Measurements from ENCODE around the gene WWOX. TPM values are rescaled to one million over a fixed set of nuclear protein-coding genes. Genes with fewer than 3 reads are reported as not detected.

WWOX gene
- total RNA-seq, 1 donor from 2014 or later: 29.6 TPM

DNA sequence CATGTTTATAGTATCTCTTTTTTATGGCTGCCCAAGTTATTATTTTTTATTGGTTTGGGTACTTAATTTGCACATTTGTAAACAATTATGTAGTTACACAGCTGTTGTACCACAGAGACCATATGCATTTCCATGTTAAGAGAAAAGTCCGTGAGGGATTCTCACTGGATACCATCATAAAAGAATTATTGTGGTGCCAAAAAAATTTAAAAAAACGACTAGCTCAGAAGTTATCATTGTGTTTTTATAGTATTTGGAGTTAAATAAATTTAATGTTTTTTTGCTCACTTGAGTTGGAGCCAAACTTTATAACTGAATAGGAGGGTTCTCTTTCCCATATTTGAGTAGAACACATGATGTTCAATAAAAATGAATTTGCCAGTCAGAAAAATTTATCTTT is 618.7 kb downstream of the WWOX start:
- TF ChIP-seq, protein P1, sequence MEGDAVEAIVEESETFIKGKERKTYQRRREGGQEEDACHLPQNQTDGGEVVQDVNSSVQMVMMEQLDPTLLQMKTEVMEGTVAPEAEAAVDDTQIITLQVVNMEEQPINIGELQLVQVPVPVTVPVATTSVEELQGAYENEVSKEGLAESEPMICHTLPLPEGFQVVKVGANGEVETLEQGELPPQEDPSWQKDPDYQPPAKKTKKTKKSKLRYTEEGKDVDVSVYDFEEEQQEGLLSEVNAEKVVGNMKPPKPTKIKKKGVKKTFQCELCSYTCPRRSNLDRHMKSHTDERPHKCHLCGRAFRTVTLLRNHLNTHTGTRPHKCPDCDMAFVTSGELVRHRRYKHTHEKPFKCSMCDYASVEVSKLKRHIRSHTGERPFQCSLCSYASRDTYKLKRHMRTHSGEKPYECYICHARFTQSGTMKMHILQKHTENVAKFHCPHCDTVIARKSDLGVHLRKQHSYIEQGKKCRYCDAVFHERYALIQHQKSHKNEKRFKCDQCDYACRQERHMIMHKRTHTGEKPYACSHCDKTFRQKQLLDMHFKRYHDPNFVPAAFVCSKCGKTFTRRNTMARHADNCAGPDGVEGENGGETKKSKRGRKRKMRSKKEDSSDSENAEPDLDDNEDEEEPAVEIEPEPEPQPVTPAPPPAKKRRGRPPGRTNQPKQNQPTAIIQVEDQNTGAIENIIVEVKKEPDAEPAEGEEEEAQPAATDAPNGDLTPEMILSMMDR (conservative IDR thresholded peaks at IDR 0.05; ENCODE audit: low read depth, low read length): no peak
- H3K4me3 ChIP-seq (ENCODE audit: low read depth, low read length): no peak overlapping the region
- DNase-seq (ENCODE audit: low read depth): no peak

DNA sequence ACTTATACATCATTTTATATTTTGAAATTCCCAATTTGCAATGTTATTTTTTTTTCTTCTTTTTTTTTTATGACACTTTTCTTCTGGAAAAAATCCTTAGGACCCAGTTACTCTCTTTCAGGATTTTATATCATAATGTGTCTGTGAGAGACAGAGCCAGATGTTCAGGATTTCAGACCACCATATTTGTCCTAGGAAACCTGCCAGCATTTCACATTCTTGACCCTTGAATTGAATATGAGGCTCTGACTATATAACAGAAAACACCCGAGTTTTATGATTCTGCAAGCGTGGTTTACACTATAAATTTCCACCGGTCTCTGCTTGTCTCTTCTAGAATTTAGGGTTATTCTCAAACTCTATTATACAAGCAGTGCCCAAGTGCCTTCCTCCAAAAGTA is 621.0 kb downstream of the WWOX start:
- no peak overlapping the region for H3K4me3 ChIP-seq (ENCODE audit: low read depth, low read length)
- no peak for DNase-seq (ENCODE audit: low read depth)
- TF ChIP-seq, protein P1 (conservative IDR thresholded peaks at IDR 0.05; ENCODE audit: low read depth, low read length): no peak

DNA sequence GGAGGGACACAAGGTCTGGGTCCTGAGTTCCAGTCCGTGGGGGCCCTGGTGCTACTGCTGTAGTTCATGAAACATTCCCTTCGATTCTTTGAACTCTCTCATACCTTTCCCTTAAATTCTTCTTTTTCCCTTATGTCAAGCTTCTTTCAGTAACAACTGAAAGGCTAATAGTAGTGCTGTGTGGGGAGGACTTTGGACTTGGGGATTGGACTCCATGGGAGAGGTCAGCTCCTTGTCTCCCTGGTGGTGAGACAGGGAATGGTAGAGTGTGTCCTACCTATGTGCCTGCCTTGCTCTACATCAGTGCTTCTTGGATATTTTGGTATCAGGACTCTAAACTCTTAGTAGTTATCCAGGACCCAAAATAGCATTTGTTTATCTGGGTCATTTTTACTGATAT is 628.1 kb downstream of the WWOX start:
- DNase-seq (ENCODE audit: low read depth): no peak
- TF ChIP-seq, protein P1 (conservative IDR thresholded peaks at IDR 0.05; ENCODE audit: low read depth, low read length): no peak
- H3K4me3 ChIP-seq (ENCODE audit: low read depth, low read length): no peak overlapping the region

DNA sequence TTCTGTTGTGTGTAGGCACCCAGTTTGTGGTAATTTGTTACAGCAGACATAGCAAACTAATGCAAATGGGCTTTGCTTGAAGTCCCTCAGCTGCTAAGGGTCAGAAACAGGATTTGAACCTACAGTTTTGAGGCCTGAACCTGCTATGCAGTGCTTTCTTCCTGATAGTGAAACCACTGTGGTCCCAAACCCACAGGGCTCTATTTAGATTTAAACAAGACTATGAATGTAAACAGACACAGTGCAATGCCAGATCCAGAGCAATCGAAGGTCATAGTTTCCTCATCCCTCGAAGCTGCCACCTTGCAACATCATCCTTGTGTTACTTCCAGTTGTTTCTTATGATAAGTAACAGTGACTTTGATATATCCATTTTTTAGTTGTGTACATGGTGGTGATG is 630.2 kb downstream of the WWOX start:
- no peak overlapping the region for H3K4me3 ChIP-seq (ENCODE audit: low read depth, low read length)
- DNase-seq (ENCODE audit: low read depth): no peak
- TF ChIP-seq, protein P1 (conservative IDR thresholded peaks at IDR 0.05; ENCODE audit: low read depth, low read length): no peak

DNA sequence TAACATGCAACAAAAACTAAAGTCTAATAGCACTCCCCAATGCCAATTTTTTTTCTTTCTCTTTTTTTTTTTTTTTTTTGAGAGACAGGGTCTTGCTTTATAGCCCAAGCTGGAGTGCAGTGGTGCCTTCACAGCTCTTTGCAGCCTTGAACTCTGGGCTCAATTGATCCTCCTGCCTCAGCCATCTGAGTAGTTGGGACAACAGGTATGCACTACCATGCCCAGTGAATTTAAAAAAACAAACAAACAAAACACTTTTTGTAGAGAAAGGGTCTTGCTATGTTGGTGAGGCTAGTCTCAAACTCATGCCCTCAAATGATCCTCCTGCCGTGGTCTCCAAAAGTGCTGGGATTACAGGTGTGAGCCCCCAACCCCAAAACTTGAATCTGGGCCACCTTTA is 632.3 kb downstream of the WWOX start:
- TF ChIP-seq, protein P1 (conservative IDR thresholded peaks at IDR 0.05; ENCODE audit: low read depth, low read length): no peak
- DNase-seq (ENCODE audit: low read depth): no peak
- H3K4me3 ChIP-seq (ENCODE audit: low read depth, low read length): no peak overlapping the region

DNA sequence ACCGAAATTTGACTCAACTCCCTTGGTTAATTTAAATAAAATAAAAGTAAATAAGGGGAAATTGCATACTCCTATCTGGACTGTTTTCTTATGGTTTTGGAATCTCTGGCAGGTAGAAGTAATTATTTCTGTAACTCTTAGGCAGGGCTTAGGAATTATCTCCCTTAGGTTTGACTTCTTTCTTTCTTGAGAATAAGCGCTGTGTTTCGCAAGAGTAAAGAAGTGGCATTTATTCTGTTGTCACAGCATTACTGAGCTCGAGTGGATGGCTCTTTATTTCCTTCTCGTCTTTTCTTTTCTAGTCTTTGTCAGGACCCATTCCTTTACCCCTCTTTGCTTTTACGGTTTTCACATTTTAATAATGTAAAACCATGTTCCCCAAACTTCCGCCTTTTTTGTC is 633.2 kb downstream of the WWOX start:
- DNase-seq (ENCODE audit: low read depth): no peak
- TF ChIP-seq, protein P1 (conservative IDR thresholded peaks at IDR 0.05; ENCODE audit: low read depth, low read length): no peak
- no peak overlapping the region for H3K4me3 ChIP-seq (ENCODE audit: low read depth, low read length)

DNA sequence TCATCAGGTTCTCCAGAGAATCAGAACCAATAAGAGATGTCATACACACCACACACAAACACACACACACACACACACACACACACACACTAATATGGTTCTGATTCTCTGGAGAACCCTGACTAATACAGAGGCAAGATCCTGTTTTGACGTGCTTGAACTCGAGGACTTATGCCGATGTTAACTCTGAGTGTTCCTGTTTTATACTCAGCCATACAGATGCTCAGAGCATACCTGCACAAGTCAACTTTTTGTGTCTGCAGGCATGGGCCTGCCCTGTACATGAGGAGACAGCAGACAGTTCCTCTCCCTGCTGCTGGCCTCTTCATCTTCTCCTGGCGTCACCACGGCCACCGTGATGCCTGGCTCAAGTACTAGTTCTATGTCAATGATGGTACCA is 635.9 kb downstream of the WWOX start:
- no peak for DNase-seq (ENCODE audit: low read depth)
- H3K4me3 ChIP-seq (ENCODE audit: low read depth, low read length): no peak overlapping the region
- TF ChIP-seq, protein P1 (conservative IDR thresholded peaks at IDR 0.05; ENCODE audit: low read depth, low read length): no peak

All from epithelial cell of proximal tubule (primary cell).